ENCODE measurements around the gene PSORS1C1. TPM values are rescaled to one million over a fixed set of nuclear protein-coding genes. Genes with fewer than 3 reads are reported as not detected.
A peak's percentile ranks its signal among the peaks of the same experiment; 100 is the strongest.

The PSORS1C1 gene
- total RNA-seq, 1 donor from 2014 or later, result not detected

DNA sequence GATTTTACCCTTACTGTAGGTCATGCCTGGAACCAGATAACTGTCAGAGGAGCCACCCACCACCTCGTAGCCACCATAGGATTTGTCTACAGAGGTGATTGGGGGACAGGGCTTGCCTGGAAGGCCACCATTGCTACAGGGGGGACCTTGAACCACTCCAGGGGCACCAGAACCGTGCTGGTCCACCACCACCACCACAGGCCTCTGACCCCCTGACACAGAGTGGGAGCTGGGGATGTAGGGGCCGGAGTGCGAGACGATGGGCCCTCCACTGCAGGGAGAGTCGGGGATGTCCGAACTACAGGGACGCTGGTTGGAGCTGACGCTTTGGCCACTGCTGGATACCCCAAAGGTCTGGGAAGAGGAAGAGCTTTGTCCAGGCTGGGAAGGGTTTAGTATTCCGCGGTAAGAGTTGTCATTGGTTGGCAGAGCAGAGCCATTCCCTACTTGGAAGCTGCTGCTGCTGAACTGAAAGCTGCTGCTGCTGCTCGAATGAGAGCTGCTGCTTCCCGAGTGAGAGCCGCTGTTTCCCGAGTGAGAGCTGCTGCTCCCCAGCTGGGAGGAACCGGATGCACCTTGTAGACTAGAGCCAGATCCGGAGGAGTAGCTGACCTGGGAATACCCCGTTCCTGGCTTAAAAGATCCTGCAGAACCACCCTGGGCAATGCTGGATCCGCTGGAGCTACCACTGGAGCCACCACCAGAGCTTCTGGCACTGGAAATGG is 2.2 kb downstream of the PSORS1C1 start:
- TF ChIP-seq, protein P1, sequence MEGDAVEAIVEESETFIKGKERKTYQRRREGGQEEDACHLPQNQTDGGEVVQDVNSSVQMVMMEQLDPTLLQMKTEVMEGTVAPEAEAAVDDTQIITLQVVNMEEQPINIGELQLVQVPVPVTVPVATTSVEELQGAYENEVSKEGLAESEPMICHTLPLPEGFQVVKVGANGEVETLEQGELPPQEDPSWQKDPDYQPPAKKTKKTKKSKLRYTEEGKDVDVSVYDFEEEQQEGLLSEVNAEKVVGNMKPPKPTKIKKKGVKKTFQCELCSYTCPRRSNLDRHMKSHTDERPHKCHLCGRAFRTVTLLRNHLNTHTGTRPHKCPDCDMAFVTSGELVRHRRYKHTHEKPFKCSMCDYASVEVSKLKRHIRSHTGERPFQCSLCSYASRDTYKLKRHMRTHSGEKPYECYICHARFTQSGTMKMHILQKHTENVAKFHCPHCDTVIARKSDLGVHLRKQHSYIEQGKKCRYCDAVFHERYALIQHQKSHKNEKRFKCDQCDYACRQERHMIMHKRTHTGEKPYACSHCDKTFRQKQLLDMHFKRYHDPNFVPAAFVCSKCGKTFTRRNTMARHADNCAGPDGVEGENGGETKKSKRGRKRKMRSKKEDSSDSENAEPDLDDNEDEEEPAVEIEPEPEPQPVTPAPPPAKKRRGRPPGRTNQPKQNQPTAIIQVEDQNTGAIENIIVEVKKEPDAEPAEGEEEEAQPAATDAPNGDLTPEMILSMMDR (conservative IDR thresholded peaks at IDR 0.05), result no peak
- no peak for DNase-seq (ENCODE audit: extremely low spot score, unreplicated experiment)
- peaks cover 54% of the 10 kb centered on the region for H3K27me3 Mint-ChIP-seq
- H3K9me3 Mint-ChIP-seq, result no peaks in the 10 kb centered on the region
- no peaks in the 10 kb centered on the region for H3K4me1 Mint-ChIP-seq (ENCODE audit: unreplicated experiment)
- H3K27ac Mint-ChIP-seq, result no peak overlapping the region
- H3K4me3 Mint-ChIP-seq, result no peak overlapping the region
- no peaks in the 10 kb centered on the region for H3K36me3 Mint-ChIP-seq

DNA sequence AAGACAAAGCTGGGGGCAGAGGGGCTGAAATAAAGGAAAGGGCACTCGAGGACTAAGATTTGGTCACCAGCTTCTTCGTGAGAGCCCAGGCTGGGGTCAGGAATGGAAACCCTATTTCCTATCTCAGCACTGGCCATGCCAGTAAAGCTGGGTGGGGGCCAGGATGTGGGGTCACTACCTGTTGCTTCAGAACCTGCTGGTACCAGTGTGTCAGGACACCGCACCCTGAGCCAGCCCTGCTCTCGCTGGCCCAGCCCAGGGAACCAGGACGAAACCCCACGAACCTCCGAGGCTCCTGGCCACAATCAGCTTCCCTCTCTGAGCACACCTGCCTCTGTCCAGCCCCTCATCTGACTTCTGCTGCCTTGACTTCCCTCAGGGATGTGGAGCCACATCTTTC is 3.6 kb downstream of the PSORS1C1 start:
- no peak for DNase-seq (ENCODE audit: extremely low spot score, unreplicated experiment)
- H3K9me3 Mint-ChIP-seq, result no peaks in the 10 kb centered on the region
- H3K4me1 Mint-ChIP-seq (ENCODE audit: unreplicated experiment), result no peaks in the 10 kb centered on the region
- no peaks in the 10 kb centered on the region for H3K36me3 Mint-ChIP-seq
- H3K27me3 Mint-ChIP-seq, result peaks cover 52% of the 10 kb centered on the region
- no peak overlapping the region for H3K27ac Mint-ChIP-seq
- no peak overlapping the region for H3K4me3 Mint-ChIP-seq
- TF ChIP-seq, protein P1 (conservative IDR thresholded peaks at IDR 0.05), result no peak

DNA sequence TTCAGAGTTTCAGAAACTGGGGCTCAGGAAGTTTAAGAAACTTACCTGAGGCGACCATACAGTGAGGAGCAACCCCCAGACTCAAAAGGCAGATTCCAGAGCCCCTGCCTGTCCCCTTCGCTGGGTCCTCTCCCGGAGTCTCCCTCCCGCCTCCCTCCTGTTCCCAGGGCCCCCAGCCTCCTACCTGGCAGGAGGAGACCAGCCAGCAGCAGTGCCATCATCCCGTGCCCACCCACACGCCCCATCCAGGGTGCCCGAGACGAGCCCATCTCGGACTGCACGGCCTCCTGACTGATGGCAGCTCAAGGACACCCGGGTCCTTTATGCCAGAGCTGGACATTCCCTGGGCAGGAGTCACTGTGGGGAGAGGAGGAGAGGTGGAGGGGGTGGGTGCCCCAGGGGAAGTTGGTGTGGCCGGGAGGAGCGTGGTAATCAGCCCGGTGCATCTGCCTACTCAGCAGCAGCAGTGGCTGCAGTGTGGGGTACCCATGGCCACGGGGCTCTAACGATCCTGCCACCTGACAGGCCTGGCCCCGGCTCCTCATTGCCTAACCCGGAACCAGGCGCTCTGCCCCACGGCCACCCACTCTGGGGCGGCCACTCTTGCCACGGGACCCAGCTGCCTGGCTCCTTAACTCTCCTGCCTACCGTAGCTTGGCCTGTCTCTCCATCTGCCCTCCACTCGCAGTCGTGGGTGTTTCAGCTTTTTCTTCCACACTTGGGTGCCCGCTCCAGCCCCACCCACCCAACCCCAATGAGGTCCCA is 5.7 kb downstream of the PSORS1C1 start, which contains the start of gene CDSN:
Gene CDSN (minus strand): TSS at position 296 of the 765 bp plus-strand sequence. CDS start 27 bp downstream, at position 269.
- Mint-ChIP-seq H3K27me3 (peaks cover 45% of the 10 kb centered on the region), H3K4me1 (ENCODE audit: unreplicated experiment) (no peaks in the 10 kb centered on the region), H3K36me3 (no peaks in the 10 kb centered on the region), H3K9me3 (no peaks in the 10 kb centered on the region), H3K27ac (no peak within 1 kb of the TSS), H3K4me3 (no peak within 1 kb of the TSS)
- no peak for DNase-seq (ENCODE audit: extremely low spot score, unreplicated experiment)
- TF ChIP-seq, protein P1 (conservative IDR thresholded peaks at IDR 0.05), result no peak

DNA sequence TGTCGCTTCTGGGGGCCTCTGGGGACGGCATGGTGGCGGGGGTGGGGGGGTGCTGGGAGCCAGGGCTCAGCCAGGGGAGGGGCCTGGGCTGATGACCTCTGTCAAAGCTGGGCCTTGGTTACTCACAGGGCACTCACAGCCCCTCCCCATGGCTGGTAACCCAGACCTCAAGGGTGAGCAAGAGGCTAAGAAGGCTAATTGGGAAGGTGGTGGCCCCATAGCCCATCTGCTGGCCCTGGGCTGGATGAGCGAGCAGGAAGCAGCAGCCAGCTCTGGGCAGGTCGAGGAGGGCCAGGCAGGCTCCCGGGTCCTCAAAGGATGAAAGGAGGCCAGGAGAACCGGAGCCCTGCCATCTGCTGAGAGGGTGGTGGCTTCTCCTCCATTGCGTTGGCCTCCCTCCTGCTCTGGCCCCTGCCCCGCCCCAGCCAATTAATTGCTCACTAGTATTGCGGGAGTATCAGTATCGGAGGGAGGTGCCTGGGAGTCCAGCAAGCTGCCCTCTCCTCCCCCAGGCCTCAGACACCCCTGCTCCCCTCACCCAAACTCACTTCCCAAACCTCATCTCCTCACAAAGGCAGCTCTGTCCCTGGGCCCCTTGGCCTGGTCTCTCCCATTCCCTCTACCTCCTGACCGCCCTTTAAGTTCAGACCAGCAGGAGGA is 6.7 kb downstream of the PSORS1C1 start:
- Mint-ChIP-seq H3K4me3 (no peak overlapping the region), H3K27ac (no peak overlapping the region), H3K27me3 (peaks cover 36% of the 10 kb centered on the region), H3K9me3 (no peaks in the 10 kb centered on the region), H3K36me3 (no peaks in the 10 kb centered on the region), H3K4me1 (ENCODE audit: unreplicated experiment) (no peaks in the 10 kb centered on the region)
- DNase-seq (ENCODE audit: extremely low spot score, unreplicated experiment), result no peak
- TF ChIP-seq, protein P1 (conservative IDR thresholded peaks at IDR 0.05), result no peak

DNA sequence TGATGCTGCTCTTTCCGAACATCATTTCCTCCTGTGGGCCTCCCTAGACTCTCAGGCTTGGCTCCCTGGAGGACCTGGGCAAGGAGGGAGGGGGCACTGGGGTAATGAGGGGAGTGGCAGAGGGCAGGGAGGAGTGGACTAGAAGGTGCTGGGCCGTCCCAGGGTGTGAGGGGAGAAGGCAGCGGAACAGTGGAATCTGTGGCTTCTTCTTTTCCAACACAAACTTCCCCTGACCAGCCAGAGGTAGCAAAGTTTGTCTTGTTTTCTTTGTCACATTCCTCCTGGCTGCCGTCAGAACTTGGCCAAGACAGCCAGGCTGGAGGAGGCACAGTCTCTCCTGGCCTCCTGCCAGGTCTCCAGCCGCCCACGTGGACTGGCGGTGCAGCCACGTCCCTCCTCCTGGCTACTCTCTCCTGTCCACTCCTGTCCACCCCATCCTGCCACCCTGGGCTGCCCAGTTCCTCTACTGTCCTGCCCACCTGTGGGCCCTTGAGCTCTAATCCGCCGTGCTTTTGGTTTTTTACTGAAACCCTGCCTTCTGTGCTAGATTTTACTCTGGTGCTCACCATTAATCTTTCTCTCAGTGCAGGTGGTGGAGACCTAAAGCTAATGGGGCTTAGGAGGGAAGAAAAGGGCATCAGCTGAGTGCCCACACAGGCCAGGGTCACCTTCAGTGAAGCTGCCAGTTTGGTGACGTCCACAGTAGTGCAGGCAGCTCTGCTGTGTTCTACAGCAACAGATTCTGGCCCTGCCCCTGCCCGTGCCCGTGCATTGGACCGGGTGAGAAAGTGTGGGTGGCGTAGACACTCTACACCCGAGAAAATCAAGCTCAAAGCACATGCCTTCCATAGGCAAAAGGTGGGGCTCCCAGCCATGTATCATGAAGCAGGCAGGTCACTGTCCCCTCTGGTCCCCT is 8.4 kb downstream of the PSORS1C1 start:
- H3K27me3 Mint-ChIP-seq, result peaks cover 34% of the 10 kb centered on the region
- TF ChIP-seq, protein P1 (conservative IDR thresholded peaks at IDR 0.05), result no peak
- no peaks in the 10 kb centered on the region for H3K9me3 Mint-ChIP-seq
- no peak overlapping the region for H3K4me3 Mint-ChIP-seq
- H3K4me1 Mint-ChIP-seq (ENCODE audit: unreplicated experiment), result peaks cover 3% of the 10 kb centered on the region
- H3K27ac Mint-ChIP-seq, result peak overlapping the region; percentile 19
- no peaks in the 10 kb centered on the region for H3K36me3 Mint-ChIP-seq
- no peak for DNase-seq (ENCODE audit: extremely low spot score, unreplicated experiment)

All from type B pancreatic cell (in vitro differentiated cells).